Prostate gland (tissue), 2 donors: ENCODE measurements around the gene DRC3. TPM values are rescaled to one million over a fixed set of nuclear protein-coding genes. Genes with fewer than 3 reads are reported as not detected.
A peak's percentile ranks its signal among the peaks of the same experiment; 100 is the strongest.

Experiments
- DNase-seq: peaks from one replicate; pipeline ENCODE4 v3.0.0-alpha.2; 2019; ENCODE audit warnings: low spot score
- H3K27ac ChIP-seq, 2 donors: fragments of 200-600 bp; sonication (generic); 2 replicates each; pipeline ENCODE4 v1.5.1; 2017 to 2019
- H3K27me3 ChIP-seq: fragments of 200-600 bp; sonication (generic); replicated peaks from 2 replicates; pipeline ENCODE4 v1.5.1; 2019; ENCODE audit not compliant: insufficient read depth
- H3K36me3 ChIP-seq, 2 donors: fragments of 200-600 bp; sonication (generic); 1 replicate in 1 of 2; 2 replicates in 1 of 2; pipeline versions ENCODE4 v1.5.1 to v1.8.1; 2017 to 2019
- H3K4me1 ChIP-seq: fragments of 200-600 bp; sonication (generic); replicated peaks from 2 replicates; pipeline ENCODE4 v1.5.1; 2019
- H3K4me3 ChIP-seq, 2 donors: fragments of 200-600 bp; sonication (generic); 2 replicates each; pipeline ENCODE4 v1.5.1; 2017 to 2019
- H3K9me3 ChIP-seq: fragments of 200-600 bp; sonication (generic); 2 replicates; pipeline ENCODE4 v1.5.1; 2017
- POLR2A ChIP-seq: fragments of 450-650 bp; IDR thresholded peaks from one replicate; pipeline ENCODE4 v1.6.1; 2016; ENCODE audit warnings: antibody characterized with exemption, mild to moderate bottlenecking
- POLR2AphosphoS5 ChIP-seq: sonication (generic); formaldehyde crosslinking; IDR thresholded peaks from one replicate; pipeline ENCODE4 v1.6.1; 2017; ENCODE audit warnings: antibody characterized with exemption
- WGBS: methylation state at CpG from one replicate; pipeline ENCODE4 v1.1.5; 2018; 5-methylcytosine and 5-hydroxymethylcytosine counted together
- intact Hi-C: fragments of 100-400 bp; cut with DNase I; formaldehyde crosslinking; loops from one replicate; pipeline ENCODE4 v1.14.2; 2022
- total RNA-seq, 2 donors: library from RNA; depleted of rRNA; stranded (reverse); fragments of >200 nt; gene quantifications; one replicate each; pipeline ENCODE4 v1.1.0, GENCODE V29; 2016
- TF ChIP-seq, protein P1 (sequence below), 4 experiments: fragments of 200-600 bp in 2 of 4; fragments of 450-650 bp in 2 of 4; sonication (generic) in 2 of 4; IDR thresholded peaks; 1 replicate in 3 of 4; 2 replicates in 1 of 4; pipeline ENCODE4 v1.5.1; 2016 to 2019; ENCODE audit warnings: antibody characterized with exemption in 4 of 4, mild to moderate bottlenecking in 2 of 4, moderate library complexity in 2 of 4

DRC3 gene, protein sequence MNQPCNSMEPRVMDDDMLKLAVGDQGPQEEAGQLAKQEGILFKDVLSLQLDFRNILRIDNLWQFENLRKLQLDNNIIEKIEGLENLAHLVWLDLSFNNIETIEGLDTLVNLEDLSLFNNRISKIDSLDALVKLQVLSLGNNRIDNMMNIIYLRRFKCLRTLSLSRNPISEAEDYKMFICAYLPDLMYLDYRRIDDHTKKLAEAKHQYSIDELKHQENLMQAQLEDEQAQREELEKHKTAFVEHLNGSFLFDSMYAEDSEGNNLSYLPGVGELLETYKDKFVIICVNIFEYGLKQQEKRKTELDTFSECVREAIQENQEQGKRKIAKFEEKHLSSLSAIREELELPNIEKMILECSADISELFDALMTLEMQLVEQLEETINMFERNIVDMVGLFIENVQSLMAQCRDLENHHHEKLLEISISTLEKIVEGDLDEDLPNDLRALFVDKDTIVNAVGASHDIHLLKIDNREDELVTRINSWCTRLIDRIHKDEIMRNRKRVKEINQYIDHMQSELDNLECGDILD
- 1 to 10 TPM; 4.5 to 10.0 TPM for total RNA-seq

DNA sequence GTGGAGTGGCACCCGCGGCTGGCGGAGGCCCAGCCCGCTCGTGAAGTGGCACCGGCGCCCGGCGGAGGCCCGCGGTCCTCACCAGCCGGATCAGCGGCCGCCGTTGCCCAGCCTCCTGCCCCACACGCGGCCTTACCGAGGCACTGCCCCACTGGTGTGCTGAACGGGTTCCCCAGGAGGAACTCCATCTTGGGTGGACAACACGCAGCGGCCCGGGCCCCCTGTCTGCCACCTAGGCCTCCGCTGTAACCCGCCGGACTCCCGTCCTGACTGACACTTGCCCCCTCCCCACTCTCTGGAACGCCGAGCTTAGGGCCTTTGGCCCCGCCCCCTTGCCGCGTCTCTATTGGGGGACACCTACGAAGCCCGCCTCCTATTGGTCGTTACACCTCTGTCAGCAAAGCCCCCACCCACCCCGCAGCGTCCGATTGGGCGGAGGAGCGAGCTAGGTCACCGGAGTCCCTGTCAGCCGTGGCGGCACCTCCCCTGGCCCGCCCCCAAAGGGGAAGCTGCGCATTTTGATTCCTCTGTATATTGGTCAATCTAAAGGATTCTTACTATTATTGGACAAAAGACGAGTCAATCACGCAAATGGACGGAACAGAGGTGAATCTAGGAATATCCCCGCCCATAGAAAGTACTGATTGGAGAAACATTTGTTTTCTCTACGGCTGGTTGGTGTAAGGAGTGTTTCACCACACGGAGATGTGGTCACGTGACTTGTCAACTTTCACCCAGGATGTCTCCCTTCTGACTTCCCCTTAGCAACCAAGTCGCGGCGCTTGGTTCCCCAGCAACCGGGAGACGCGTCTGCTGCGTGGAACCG lies at the start of gene DRC3, which contains the start of gene TOM1L2:
Gene DRC3, plus strand, starts transcription at position 737 of the 826 bp plus-strand sequence. CDS start 4,737 bp downstream, outside the sequence.
Gene TOM1L2, minus strand, starts transcription at position 275 of the 826 bp plus-strand sequence. Its CDS starts 87 bp downstream, at position 188.
- under 1% methylated on average over 42 of the region's 59 CpGs for WGBS
- peak within 1 kb of the TSS; percentile 93 to 95 for H3K4me3 ChIP-seq
- H3K27ac ChIP-seq = peak within 1 kb of the TSS; percentile 91 to 95
- H3K27me3 ChIP-seq = no peaks in the 10 kb centered on the region
- H3K9me3 ChIP-seq = no peaks in the 10 kb centered on the region
- intact Hi-C loops = loop anchor here (5.0 kb wide), 1 partner anchor 65 kb away; the partner anchor contains the start of genes ATPAF2 and GID4
- H3K36me3 ChIP-seq = no peaks in the 10 kb centered on the region
- peak; percentile 100 for DNase-seq
- TF ChIP-seq, protein P1, sequence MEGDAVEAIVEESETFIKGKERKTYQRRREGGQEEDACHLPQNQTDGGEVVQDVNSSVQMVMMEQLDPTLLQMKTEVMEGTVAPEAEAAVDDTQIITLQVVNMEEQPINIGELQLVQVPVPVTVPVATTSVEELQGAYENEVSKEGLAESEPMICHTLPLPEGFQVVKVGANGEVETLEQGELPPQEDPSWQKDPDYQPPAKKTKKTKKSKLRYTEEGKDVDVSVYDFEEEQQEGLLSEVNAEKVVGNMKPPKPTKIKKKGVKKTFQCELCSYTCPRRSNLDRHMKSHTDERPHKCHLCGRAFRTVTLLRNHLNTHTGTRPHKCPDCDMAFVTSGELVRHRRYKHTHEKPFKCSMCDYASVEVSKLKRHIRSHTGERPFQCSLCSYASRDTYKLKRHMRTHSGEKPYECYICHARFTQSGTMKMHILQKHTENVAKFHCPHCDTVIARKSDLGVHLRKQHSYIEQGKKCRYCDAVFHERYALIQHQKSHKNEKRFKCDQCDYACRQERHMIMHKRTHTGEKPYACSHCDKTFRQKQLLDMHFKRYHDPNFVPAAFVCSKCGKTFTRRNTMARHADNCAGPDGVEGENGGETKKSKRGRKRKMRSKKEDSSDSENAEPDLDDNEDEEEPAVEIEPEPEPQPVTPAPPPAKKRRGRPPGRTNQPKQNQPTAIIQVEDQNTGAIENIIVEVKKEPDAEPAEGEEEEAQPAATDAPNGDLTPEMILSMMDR (IDR thresholded peaks at IDR 0.05) = peak; percentile 40 to 64 (median 50)
- TF ChIP-seq POLR2AphosphoS5 (peak; percentile 95), POLR2A (peak; percentile 98)
- H3K4me1 ChIP-seq = no peaks in the 10 kb centered on the region

DNA sequence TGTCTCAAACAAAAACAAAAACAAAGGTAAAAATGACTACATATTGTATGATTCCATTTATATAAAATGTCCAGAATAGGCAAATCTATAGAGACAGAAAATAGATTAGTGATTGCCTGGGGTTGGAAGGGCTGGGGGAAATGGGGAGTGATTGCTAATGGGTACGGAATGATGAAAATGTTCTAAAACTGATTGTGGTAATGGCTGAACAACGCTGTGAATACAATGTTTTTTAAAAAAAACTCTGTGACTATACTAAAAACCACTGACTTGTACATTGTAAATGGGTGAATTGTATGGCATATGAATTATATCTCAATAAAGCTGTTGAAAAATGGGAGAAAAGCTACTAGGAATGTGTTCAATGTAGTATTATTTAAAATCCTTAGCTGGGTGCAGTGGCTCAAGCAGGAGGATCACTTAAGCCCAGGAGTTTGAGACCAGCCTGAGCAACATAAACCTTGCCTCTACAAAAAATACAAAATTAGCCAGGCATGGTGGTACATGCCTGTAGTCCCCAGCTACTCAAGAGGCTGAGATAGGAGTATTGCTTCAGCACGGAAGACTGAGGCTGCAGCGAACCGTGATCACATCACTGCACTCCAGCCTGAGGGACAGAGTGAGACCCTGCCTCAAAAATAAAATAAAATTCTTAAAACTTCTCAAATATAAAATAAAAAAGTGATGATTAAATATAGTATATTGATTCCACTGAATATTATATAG lies 48.4 kb upstream of the DRC3 start:
- no peak overlapping the region for H3K27ac ChIP-seq
- WGBS = 97% methylated on average over 5 of the region's 5 CpGs
- H3K9me3 ChIP-seq = no peaks in the 10 kb centered on the region
- no peaks in the 10 kb centered on the region for H3K27me3 ChIP-seq
- H3K4me1 ChIP-seq = peaks cover 8% of the 10 kb centered on the region
- intact Hi-C loops = no loop called here
- H3K4me3 ChIP-seq = no peak overlapping the region
- TF ChIP-seq POLR2AphosphoS5 (no peak), POLR2A (no peak)
- TF ChIP-seq, protein P1 (IDR thresholded peaks at IDR 0.05) = no peak
- no peaks in the 10 kb centered on the region for H3K36me3 ChIP-seq
- DNase-seq = no peak

DNA sequence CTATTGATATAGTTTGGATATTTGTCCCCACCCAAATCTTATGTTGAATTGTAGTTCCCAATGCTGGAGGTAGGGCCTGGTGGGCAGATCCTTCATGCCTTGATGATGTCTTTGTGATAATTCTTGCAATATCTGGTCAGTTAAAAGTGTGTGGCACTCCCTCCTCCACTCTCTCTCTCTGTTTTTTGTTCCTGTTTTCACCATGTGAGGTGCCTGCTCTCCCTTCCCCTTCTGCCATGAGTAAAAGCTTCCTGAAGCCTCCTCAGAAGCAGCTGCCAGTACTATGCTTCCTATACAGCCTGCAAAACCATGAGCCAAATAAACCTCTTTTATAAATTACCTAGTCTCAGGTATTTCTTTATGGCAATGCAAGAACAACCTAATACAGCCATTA lies 47.8 kb upstream of the DRC3 start:
- H3K4me3 ChIP-seq = no peak overlapping the region
- intact Hi-C loops = no loop called here
- H3K36me3 ChIP-seq = no peaks in the 10 kb centered on the region
- DNase-seq = no peak
- H3K27ac ChIP-seq = no peak overlapping the region
- peaks cover 8% of the 10 kb centered on the region for H3K4me1 ChIP-seq
- TF ChIP-seq, protein P1 (IDR thresholded peaks at IDR 0.05) = no peak
- no peak for TF ChIP-seq POLR2AphosphoS5
- TF ChIP-seq POLR2A = no peak
- H3K27me3 ChIP-seq = no peaks in the 10 kb centered on the region
- no peaks in the 10 kb centered on the region for H3K9me3 ChIP-seq

DNA sequence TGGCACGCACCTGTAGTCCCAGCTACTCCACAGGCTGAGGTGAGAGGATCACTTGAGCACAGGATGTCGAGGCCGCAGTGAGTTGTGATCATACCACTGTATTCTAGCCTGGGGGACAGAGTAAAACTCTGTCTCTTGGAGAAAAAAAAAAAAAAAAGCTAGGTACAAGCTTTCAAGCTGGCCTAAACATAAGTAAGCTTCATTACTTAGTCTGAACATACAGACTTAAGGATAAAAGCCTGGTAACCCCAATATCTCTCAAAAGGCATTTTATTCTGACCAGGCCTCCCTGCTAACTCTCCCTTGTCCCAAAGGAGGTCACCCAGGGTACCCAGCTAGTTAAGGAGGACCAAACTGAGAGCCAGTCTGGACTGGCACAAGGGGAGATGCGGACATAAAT lies 46.6 kb upstream of the DRC3 start:
- no peak overlapping the region for H3K27ac ChIP-seq
- WGBS = 95% methylated on average over 4 of the region's 4 CpGs

More for the DNA sequence above, 46.6 kb upstream of the DRC3 start:
- intact Hi-C loops = no loop called here
- no peak overlapping the region for H3K4me3 ChIP-seq
- TF ChIP-seq POLR2A (no peak), POLR2AphosphoS5 (no peak)
- TF ChIP-seq, protein P1 (IDR thresholded peaks at IDR 0.05) = no peak
- no peak for DNase-seq
- no peaks in the 10 kb centered on the region for H3K9me3 ChIP-seq
- peaks cover 5% of the 10 kb centered on the region for H3K4me1 ChIP-seq
- no peaks in the 10 kb centered on the region for H3K27me3 ChIP-seq
- H3K36me3 ChIP-seq = no peaks in the 10 kb centered on the region
